Myocyte (in vitro differentiated cells): ENCODE results near the gene LRRC45. TPM values are rescaled to one million over a fixed set of nuclear protein-coding genes. Genes with fewer than 3 reads are reported as not detected.
A peak's percentile ranks its signal among the peaks of the same experiment; 100 is the strongest.

Experiments used
- DNase-seq: peaks from one replicate; pipeline ENCODE4 v3.0.0-alpha.2; 2012; ENCODE audit warnings: low read depth
- total RNA-seq: library from RNA; depleted of rRNA; stranded (reverse); fragments of >200 nt; gene quantifications from 2 replicates; pipeline ENCODE4 v1.2.3, GENCODE V29; 2014

Gene LRRC45
- total RNA-seq, 1 donor from 2014 or later, result 10.5 TPM

DNA sequence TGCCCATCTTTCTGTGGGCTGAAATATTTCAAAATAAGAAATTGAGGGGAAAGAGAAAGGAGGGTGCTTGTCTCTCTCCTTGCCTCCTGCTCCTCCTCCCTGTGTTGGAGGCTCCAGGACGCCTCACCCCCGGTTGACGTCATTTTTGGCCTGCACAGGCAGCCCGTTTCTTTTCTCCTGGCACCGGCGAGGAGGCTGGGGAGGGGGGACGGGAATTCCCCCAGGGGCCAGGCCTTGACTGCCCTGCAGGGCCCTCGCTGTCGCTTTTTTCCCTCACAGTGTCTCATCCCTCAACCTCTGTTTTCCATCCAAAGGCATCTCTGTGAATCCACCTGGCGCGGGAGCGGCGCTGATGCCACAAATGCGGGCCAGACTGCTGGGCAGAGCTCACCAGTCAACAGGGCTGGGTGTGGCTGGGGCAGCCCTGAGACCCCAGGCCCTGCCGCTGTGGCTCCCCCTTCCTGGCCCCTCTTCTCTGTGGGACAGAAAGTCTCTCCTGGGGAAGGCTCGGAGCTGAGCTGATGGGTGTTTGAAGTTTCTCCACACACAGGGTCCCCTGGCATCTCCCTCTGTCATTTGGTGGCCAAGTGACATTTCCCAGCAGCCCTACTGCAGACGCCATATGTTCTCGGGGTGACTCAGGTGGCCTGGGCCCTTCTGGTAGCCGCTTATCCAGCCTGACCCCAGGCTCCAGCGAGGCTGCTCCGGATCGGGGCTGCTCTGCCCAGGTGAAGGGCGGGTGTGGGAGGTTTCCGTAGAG, 16.5 kb upstream of the LRRC45 start:
- no peak for DNase-seq

DNA sequence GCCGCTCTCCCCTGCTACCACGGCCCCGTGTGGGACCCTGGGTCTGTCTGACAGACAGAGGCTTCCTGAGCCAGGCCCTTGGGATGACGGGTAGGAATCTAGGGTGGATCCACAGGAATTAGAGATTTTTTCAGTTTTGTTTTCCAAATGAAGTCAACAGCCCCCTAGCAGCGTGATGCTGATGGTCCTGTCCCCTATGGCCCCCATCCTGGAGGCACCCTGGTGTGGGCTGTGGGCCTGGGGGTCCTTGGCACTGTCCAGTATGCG, 15.9 kb upstream of the LRRC45 start:
- no peak for DNase-seq

DNA sequence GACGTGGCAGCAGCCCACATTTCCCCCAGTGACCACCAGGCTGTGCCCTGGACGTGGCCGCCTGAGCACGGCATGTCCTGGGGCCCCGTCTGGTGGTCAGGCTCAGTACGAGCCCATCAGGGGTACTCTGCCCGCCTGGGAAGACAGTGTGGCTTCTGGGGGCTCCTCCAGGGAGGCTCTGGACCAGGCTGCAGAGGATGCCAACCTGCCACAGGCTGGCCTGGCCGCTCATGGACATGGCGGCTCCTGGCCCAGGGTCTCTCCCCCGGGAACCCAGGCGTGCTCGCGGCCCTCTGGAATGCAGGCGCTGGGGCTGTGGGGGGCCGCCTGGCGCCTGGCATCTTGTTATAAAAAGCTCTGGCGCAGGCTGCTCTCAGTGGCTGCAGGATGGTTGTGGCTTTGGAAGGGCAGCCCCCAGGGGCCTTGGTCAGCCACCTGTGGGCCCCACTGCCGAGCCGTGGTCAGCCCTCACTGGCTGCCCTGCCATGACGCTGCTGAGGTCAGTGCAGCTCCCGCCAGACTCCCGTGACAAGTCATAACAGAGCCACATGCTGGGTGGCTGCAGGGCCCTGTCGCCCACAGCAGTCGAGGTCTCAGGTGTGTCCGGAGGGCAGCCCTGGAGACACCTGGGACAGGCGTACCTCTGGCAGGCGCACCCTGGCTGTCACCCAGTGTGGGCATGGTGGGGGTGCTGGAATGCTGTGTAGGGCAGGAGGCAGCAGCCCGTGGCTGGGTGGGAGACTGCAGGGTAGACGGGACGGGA, 15.4 kb upstream of the LRRC45 start:
- DNase-seq, result peak; percentile 89

DNA sequence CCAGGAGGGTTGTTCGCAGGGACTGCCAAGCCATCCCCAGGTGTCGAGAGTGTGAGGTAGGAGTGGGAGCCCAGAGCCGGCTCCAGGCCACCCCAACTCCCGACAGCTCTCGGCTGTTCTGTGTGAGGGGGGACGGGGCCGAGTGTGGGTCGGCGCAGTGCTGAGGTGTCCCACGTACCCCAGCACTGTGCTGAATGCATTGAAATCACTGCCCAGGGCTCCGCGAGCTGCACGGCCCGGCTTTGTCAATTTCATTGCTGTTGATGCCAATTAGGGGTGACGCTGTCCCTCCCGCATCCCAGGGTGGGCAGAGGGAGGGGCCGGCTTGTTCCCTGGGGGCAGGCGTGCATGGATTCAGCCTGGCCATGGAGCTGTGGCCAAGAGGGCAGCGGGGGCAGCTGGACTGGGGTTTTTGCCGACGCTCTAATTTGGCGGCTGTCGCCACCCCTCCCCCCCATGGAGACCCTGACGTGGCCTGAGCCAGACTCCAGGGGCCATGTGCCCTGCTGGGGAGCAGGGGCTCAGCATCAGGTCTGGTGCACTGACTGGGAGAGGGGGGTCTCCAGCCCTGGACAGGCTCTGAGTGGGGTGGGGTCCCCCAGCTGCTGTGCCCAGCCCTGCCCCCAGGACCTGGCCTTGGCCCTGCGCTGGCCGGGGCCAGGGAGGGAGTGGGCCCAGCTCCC, 14.7 kb upstream of the LRRC45 start:
- no peak for DNase-seq

DNA sequence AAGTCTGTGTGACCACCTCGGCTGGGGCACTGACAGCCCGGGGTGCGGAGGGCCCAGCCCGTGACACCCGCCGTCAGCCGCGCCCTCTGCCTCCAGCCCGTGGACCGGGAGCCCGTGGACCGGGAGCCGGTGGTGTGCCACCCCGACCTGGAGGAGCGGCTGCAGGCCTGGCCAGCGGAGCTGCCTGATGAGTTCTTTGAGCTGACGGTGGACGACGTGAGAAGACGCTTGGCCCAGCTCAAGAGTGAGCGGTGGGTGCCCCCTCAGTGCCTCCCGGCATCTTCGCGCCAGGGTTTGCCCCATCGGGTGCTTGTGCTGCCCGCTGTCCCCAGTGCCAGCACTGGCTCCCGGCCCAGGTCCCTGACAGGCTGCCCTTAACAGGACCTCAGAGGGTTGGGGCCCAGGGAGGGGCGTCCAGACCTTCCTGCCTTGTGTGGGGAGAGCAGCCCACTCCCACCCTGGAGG, 14.1 kb upstream of the LRRC45 start:
- no peak for DNase-seq

DNA sequence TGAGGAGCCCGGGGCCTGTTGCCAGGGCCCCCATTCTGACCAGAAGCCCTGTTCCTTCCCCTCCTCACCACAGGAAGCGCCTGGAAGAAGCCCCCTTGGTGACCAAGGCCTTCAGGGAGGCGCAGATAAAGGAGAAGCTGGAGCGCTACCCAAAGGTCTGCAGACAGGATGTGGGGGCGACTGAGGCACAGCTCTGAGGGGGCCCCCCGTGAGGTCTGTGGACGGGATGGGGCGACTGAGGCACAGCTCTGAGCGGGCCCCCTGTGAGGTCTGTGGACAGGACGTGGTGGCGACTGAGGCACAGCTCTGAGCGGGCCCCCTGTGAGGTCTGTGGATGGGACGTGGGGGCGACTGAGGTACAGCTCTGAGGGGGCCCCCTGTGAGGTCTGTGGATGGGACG, 13.7 kb upstream of the LRRC45 start:
- no peak for DNase-seq

DNA sequence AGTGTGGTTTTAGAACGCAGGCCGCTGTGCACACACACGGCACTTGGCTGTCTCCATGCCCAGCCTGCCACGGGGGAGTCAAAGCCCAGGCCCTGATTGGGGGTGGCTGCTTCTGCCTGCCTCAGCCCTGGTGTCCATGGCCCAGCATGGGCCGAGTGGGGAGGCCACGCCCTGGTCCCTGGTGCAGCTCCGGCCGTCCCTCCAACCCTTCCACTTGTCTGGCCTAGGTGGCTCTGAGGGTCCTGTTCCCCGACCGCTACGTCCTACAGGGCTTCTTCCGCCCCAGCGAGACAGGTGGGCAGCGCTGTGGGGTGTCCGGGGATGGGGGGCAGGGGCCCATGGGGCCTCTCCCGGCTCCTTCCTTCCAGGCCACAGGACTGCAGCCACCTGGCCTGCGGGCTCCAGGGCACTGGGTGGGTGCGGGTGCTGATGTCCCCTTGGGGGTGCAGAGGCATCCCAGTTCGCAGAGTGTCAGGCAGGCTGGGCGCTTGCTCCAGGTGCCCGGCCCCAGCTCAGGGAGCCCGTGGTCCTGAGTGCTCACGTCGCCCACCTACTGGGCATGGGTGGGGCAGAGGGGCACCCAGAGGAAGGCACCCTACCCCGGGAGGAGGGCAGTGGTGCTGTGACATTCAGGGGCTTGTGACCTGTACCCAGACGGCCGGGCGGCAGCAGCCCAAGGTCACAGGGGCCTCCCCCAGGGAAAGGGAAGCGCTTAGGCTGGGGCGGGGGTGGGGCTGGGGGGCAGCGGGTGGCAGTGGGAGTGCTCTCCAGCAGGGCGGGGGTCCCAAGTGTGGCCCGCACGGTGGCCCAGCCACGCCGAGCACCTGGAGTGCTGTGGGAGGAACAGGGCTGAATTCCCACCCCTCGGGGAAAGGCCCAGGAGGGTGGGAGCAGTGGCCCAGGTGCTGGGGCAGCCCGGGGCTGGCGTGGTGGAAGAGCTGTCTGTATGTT, 12.3 kb upstream of the LRRC45 start:
- no peak for DNase-seq

DNA sequence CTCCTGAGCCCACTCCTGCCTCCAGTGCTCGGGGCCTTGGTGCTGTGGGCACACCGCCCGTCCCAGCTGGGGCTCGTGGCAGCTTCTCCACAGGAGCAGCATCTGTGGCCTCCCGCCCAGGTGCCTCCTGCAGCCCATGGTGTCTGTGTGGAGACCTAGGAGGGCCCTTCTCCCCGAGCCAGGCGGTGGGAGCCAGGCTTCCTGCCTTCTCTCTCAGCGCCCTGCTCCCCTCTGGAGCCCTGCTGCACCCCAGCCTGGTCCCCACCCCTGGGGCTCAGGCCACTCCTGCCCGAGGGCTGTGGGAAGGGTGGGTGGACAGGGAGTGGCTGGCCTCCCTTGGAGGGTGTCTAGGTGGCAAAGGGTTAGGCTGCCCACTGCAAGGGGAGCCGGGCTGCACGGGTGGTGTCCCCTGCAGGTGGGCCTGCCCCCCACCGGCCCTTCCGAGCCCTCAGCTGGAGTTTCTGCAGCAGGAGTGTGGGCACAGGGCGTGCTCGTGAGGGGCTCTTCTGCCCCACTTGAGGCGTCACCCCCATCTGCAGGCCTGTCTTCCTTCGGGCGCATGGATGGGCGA, 11.4 kb upstream of the LRRC45 start:
- no peak for DNase-seq

DNA sequence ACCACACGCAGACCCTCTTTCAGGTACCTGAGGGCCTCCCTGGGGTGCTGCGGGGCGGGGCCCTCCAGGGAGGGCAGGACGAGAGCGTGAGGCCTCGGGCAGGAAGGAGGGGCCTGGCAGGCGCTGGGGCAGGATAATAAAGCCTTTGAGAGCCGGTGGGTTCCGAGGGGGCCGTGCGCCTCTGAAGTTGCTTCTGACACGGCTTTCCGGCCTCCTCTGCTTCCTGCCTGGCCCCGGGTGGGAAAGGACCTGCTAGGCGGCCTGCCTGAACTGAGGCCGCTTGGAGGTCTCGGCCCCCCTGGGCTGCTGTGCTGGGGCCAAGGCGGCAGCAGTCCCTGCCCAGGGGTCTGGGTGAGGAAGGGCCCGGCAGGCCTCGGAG, 10.9 kb upstream of the LRRC45 start:
- DNase-seq, result no peak

DNA sequence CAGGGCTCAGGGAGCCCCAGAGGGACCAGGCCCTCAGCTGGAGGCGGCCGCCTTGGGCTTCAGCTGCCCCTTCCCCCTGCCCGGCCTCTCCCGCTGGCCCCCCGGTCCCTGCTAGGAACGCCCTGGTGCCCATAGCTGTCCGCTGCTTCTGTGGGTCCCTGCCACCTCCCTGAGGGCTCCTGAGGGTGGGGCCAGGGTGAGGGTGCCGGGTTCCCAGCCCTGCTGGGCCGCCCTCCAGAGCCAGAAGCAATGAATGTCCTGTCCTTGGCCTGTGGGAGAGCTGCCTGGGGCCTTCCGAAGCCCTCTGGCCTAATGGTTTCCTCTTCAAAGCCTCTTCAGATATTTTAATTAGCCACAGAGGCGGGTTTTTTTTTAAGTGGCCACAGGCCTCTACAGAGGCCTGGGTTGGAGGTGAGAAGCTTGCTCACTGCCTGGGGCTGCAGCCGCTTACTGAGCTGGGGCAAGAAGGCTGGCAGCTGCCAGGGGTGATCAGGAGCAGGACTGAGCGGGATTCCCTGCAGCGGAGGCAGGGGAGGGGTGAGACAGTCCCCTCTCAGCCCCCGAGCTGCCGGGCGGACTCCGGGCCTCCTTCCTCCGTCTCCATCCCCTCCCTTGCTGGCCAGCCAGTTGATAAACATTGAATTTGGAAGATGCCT, 10.3 kb upstream of the LRRC45 start:
- no peak for DNase-seq

DNA sequence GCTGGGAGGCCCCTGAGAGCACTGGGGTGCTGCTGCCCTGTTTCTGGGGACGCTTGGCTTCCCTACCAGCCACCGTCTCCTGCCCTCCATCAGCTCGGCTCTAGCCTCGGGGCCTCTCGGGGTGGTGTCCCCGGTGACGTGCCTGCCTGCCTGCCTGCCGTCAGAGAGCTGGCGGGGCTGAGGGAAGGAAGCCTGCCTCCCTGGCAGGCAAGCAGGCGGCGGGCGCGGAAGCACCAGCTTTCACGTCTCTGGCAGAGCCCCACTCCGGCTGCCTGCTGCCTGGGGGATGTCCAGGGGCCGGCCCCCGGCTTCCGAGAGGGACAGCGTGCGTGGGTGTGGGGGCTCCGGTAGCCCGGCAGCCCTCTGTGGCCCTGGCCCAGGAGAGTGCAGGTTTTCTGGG, 9.8 kb upstream of the LRRC45 start:
- DNase-seq, result no peak

DNA sequence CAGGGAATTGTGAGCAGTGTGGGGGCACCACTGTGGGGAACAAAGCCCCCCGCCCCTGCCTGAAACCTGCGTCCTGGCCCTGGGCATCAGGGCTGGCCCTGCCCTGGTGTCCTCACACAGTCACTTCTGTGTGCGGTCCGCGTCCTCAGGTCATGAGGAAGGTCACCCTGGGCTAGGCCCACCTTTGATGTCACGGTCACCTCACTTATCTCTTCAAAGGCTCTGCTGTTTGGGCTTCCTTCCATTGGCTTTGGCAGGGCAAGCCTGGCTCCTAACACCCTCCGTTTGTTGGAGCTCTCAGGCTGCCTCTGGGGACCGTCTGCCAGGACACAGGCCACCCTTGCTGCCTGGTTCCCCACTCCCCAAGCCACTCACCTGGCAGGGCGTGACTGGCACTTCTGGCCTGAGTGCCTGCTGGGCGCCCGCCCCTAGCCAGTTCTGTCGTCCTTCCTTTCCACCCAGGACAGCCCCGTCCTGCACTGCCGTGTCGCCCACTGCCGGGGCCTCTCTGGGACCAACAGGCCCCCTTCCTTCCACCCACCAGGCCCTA, 9.3 kb upstream of the LRRC45 start:
- no peak for DNase-seq

DNA sequence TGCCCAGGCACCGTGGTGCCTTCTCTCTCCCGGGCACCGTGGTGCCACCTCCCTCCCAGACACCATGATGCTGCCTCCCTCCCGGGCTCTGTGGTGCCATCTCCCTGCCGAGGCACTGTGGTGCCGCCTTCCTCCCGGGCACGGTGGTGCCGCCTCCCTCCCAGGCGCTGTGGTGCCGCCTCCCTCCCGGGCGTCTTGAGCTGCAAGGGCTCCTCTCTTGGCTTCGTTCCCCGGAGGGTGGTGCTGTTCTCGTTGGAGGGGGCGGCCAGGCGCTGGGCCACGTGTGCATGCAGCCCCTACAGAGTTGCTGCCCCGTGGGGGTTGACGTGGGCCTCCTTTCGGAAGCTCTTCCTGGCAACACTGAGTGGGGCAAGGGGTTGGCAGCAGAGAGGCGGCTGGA, 8.7 kb upstream of the LRRC45 start:
- no peak for DNase-seq

DNA sequence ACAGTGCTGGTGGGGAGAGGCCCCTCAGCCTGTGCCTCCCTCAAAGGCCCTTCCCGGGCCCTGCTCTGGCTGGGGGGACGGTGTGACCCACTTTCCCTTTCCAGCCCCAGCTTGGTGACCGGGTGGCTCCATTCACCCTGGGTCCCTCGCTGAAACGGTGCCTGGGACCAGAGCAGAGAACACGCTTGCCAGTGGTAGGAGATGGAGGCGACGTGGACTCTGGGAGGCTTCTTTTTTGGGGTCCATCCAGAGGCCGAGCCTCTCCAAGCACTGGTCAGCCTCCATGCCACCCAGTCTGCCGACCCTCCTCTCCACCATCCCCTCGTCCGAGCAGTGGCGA, 8.2 kb upstream of the LRRC45 start:
- no peak for DNase-seq

DNA sequence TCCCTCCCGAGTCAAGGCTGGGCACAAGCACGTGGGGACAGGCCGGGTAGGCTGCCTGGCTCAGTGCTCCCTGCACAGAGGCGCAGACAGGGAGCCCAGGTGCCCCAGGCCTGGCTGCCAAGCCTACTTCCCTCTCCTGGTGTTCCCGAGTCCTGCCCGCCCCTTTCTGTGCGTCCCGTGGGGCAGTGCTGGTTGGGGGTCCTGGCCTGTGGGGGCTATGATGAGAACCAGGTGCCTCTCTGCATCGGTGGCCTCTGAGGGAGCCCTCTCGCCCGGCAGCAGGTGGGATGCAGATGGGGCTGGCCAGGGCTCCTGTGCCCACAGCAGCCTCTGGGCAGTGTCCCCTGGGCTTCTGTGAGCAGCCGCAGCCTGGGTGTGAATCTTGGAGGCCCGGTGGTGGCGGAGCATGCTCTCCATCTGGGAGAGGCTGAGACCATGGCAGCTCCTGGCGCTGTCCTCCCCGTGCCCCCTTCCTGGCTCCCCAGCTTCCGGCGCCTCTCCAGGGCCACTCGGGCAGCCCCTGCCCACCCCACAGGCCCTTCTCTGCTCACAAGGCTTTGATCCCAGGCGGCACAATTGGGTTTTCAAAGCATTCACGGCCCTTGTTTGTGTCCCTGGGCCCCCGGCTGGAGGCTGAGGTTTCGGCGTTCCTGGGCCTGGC, 7.7 kb upstream of the LRRC45 start:
- DNase-seq, result no peak

DNA sequence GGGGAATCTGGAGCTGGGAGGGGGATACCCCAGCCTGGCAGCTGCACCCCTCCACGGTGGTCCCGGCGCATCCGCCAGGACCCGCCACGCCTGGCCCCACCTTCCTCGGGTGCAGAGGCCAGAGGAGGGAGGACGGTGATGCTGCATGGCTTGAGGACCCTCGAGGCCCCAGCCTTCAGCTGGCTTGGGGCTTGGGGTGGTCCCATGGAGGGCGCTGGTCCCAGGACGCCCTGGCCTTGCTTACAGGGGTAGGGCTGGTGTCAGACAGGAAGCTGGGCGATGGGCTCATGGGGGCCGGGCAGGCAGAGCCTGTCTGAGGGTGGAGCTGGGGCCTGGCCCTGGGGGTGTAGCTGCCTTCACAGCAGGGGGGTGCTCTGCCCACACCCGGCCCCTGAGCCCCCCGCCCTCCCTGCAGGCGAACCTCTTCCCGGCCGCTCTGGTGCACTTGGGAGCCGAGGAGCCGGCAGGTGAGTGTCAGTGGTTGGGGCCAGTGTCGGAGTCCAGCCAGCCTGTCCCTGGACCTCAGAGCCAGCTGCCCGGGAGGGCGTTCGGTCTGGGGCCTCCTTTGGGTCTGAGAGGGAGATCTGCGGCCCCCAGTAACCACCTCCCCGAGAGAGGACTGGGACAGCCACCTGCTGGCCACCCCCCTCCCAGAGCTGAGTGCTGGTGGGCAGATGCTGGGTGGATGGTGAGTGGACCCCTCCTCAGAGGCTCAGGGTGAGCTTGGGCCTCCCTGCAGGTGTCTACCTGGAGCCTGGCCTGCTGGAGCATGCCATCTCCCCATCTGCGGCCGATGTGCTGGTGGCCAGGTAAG, 6.8 kb upstream of the LRRC45 start:
- DNase-seq, result no peak

DNA sequence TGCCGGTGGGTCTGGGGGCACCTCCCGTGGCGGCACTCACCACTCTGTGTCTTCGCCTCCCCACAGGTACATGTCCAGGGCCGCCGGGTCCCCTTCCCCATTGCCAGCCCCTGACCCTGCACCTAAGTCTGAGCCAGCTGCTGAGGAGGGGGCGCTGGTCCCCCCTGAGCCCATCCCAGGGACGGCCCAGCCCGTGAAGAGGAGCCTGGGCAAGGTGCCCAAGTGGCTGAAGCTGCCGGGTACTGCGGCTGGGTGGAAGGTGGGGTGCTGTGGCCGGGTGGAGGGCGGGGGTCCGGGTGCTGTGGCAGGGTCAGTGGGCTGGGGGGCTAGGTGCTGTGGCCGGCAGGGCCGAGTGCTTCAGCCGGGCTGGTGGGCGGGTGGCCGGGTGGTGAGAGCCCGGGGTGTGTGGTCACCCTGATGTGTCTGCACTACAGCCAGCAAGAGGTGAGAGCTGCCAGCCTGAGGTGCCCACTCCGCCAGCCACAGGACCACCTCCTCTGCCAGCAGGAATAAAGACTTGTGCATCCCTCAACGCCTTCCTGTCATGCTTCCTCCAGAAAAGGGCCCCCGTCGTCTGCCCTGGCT, 6.1 kb upstream of the LRRC45 start:
- DNase-seq, result no peak

DNA sequence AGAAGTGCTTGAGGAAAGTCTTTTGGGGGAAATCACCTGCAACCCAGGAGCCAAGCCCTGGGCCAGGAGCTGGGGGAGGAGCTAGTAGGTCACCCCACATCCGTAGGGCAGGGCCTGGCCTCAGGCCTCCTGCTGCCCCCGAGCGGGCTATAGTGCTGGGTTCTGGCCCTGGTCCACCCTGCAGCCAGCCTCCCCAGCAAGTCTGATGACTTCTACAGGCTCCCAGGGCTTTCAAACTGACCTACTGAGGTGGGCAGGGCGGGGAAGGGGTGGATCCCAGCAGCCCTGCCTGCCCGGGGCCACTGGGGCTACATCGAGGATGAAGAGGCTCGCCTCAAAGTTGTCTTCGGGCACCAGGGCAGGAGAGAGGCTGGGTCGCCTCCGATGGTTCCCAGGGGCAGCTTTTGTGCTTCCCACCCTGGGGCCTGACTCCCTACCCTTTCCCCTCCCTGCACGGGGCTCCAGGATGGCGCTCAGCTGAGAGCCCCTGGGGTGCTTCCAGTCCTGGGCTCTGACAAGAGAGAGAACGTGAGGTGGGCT, 5.4 kb upstream of the LRRC45 start:
- no peak for DNase-seq
